ENCODE data around the gene SIRPD.

The SIRPD gene

DNA sequence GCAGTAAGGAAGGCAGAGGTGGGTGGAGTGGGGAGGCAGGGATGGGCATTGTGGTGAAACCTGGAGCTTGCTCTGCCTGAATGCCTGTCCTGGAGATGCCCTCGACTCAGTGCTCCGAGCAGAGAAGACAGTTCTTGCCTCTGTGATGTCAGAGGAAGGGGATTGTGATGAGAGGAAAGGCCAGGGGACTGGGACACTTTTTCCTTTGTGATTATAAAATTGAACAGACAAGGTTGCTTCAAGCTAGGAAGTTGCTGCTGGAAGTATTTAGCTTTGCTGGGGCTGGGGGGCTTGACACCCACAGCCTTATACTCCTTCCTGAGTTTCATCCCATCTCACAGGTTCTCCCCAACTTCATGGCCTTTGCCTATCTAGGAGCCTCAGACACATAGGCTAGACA lies at the start of gene SIRPD:
TSS of gene SIRPD (minus strand) at position 101 of the 400 bp plus-strand sequence. CDS start at position 49, 52 bp downstream.
- DNase-seq (ENCODE audit: low read depth) = no peak
- H3K4me3 ChIP-seq (ENCODE audit: low read depth, low read length) = no peak within 1 kb of the TSS
- TF ChIP-seq CTCF (IDR thresholded peaks at IDR 0.05; ENCODE audit: low read depth, low read length, missing control alignments) = no peak
- in situ Hi-C loops (cut with HindIII; ENCODE audit: low sequenced_read_pairs) = no loop called here

DNA sequence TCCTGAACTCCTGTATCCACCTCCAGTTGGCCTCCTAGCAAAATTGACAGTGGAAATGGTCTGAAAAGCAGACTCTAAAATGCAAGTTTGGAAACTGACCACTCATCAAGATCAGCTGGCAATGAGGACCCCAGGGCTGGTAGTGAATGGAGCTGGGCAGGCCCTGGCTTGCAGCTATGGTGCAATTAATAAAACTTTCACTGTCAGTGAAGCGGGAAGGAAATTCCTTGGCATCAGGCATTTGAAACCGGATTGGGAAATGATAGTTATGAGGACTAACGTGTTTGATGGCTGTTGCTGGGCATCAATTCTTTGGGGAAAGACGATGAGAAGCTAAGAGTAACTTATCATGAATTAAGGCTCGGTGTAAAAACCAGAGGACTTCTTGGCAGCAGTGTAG lies 43.2 kb upstream of the SIRPD start:
- in situ Hi-C loops (cut with HindIII; ENCODE audit: low sequenced_read_pairs) = no loop called here
- no peak overlapping the region for H3K4me3 ChIP-seq (ENCODE audit: low read depth, low read length)
- no peak for TF ChIP-seq CTCF (IDR thresholded peaks at IDR 0.05; ENCODE audit: low read depth, low read length, missing control alignments)
- DNase-seq (ENCODE audit: low read depth) = no peak

- DNase-seq (ENCODE audit: low read depth) = no peak
- H3K4me3 ChIP-seq (ENCODE audit: low read depth, low read length) = no peak overlapping the region
- in situ Hi-C loops (cut with HindIII; ENCODE audit: low sequenced_read_pairs) = no loop called here
- TF ChIP-seq CTCF (IDR thresholded peaks at IDR 0.05; ENCODE audit: low read depth, low read length, missing control alignments) = no peak
These were observed 37.8 kb upstream of the SIRPD start for GRCh38 chr20:1595333-1595732.

- H3K4me3 ChIP-seq (ENCODE audit: low read depth, low read length) = no peak overlapping the region
- no peak for TF ChIP-seq CTCF (IDR thresholded peaks at IDR 0.05; ENCODE audit: low read depth, low read length, missing control alignments)
- DNase-seq (ENCODE audit: low read depth) = no peak
- in situ Hi-C loops (cut with HindIII; ENCODE audit: low sequenced_read_pairs) = no loop called here
These were observed 31.3 kb upstream of the SIRPD start for GRCh38 chr20:1588533-1589460.

GRCh38 chr20:1587781-1588532 lies 30.5 kb upstream of the SIRPD start:
- H3K4me3 ChIP-seq (ENCODE audit: low read depth, low read length) = no peak overlapping the region
- no peak for TF ChIP-seq CTCF (IDR thresholded peaks at IDR 0.05; ENCODE audit: low read depth, low read length, missing control alignments)
- no peak for DNase-seq (ENCODE audit: low read depth)
- in situ Hi-C loops (cut with HindIII; ENCODE audit: low sequenced_read_pairs) = no loop called here

- TF ChIP-seq CTCF (IDR thresholded peaks at IDR 0.05; ENCODE audit: low read depth, low read length, missing control alignments) = no peak
- DNase-seq (ENCODE audit: low read depth) = no peak
- no peak overlapping the region for H3K4me3 ChIP-seq (ENCODE audit: low read depth, low read length)
- in situ Hi-C loops (cut with HindIII; ENCODE audit: low sequenced_read_pairs) = no loop called here
These were observed 22.0 kb upstream of the SIRPD start for GRCh38 chr20:1579488-1579887.

All from astrocyte of the cerebellum (primary cell).